Amniotic stem cell (primary cell): ENCODE data around the gene BPIFB2.

Source experiments
- DNase-seq: peaks from one replicate; lab custom pipeline; 2025; lab: John Stamatoyannopoulos, UW

The BPIFB2 gene

GRCh38 chr20:33008336-33009213, 1.1 kb downstream of the BPIFB2 start:
- no peak for DNase-seq

GRCh38 chr20:33009214-33010132, 2.0 kb downstream of the BPIFB2 start:
- DNase-seq: no peak

GRCh38 chr20:33010133-33010504, 2.6 kb downstream of the BPIFB2 start:
- DNase-seq: no peak

- no peak for DNase-seq
Measured at GRCh38 chr20:33010674-33011449, 3.4 kb downstream of the BPIFB2 start.

GRCh38 chr20:33012327-33013189, 5.1 kb downstream of the BPIFB2 start:
- DNase-seq: no peak

GRCh38 chr20:33013701-33014326, 6.3 kb downstream of the BPIFB2 start:
- DNase-seq: no peak

GRCh38 chr20:33014336-33015113, 7.0 kb downstream of the BPIFB2 start:
- DNase-seq: no peak

GRCh38 chr20:33015114-33015484, 7.6 kb downstream of the BPIFB2 start:
- no peak for DNase-seq

- no peak for DNase-seq
Measured at GRCh38 chr20:33015700-33016580, 8.4 kb downstream of the BPIFB2 start.

- no peak for DNase-seq
Measured at GRCh38 chr20:33016581-33017109, 9.1 kb downstream of the BPIFB2 start.

- DNase-seq: no peak
Measured at GRCh38 chr20:33017542-33017941, 10.0 kb downstream of the BPIFB2 start.

- no peak for DNase-seq
Measured at GRCh38 chr20:33018169-33018931, 10.8 kb downstream of the BPIFB2 start.

GRCh38 chr20:33019465-33020277, 12.2 kb downstream of the BPIFB2 start:
- DNase-seq: no peak

- DNase-seq: no peak
Measured at GRCh38 chr20:33020278-33021161, 13.0 kb downstream of the BPIFB2 start.

GRCh38 chr20:33021879-33022278, 14.4 kb downstream of the BPIFB2 start:
- DNase-seq: no peak

GRCh38 chr20:33022289-33022688, 14.8 kb downstream of the BPIFB2 start:
- no peak for DNase-seq
